HL-60 (cell line): ENCODE results near the gene ZBTB7B.
A peak's percentile ranks its signal among the peaks of the same experiment; 100 is the strongest.

Source experiments
- DNase-seq, 2 experiments: peaks; one replicate each; pipeline ENCODE4 v3.0.0-alpha.2; 2010 to 2020; ENCODE audit warnings: low read depth in 1 of 2, low spot score in 1 of 2
- H3K27ac ChIP-seq: fragments of 250-450 bp; sonication (Bioruptor Pico); replicated peaks from 2 replicates; pipeline ENCODE4 v1.5.1; 2020; ENCODE audit warnings: mild to moderate bottlenecking, moderate library complexity
- H3K27me3 ChIP-seq: fragments of 250-450 bp; sonication (Bioruptor Pico); 2 replicates; pipeline ENCODE4 v1.5.1; 2021; ENCODE audit warnings: mild to moderate bottlenecking, moderate library complexity; ENCODE audit not compliant: insufficient read depth, poor library complexity, severe bottlenecking
- H3K4me3 ChIP-seq: replicated peaks from 2 replicates; pipeline ENCODE4 v1.5.1; 2011; ENCODE audit warnings: mild to moderate bottlenecking, control low read depth, low read length; ENCODE audit not compliant: insufficient read depth
- GABPA ChIP-seq: IDR thresholded peaks from 2 replicates; pipeline ENCODE4 v1.6.1; 2012; ENCODE audit warnings: low read depth
- POLR2AphosphoS5 ChIP-seq: IDR thresholded peaks from 2 replicates; pipeline ENCODE4 v1.6.1; 2012; ENCODE audit warnings: low read depth
- SPI1 ChIP-seq: IDR thresholded peaks from 2 replicates; pipeline ENCODE4 v1.6.1; 2012; ENCODE audit warnings: low read depth, mild to moderate bottlenecking, borderline replicate concordance
- TF ChIP-seq, protein P1 (sequence below): IDR thresholded peaks from 2 replicates; pipeline ENCODE4 v1.6.1; 2012; ENCODE audit warnings: low read depth; ENCODE audit not compliant: insufficient replicate concordance
- TF ChIP-seq, protein P2 (sequence below): IDR thresholded peaks from one replicate; pipeline ENCODE4 v1.5.1; 2011; ENCODE audit warnings: low read length, control low read depth, inconsistent platforms; ENCODE audit not compliant: insufficient read depth

The ZBTB7B gene

DNA sequence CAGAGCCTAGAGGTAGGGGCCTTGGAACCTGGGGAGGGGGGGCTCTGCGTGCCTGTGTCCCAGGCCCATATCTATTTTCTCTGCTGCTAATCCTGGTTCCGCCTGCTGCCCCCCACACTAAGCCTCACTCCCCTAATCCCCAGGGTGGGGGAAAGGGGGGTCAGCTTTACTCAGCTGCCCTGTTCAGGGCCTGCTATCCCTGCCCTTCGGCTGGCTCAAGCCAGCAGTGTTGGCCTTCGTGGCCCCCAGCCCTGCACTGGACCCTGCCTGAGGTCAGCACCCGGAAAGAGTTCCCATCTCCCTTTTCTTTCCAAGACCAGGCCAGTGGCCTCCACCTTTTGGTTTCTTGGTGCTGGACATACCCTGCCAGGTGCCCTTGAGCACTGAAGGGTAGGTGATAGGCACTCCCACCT, 8.4 kb downstream of the ZBTB7B start:
- no peaks in the 10 kb centered on the region for H3K27me3 ChIP-seq
- H3K27ac ChIP-seq, result peak overlapping the region; percentile 94
- TF ChIP-seq GABPA, result no peak
- no peak for TF ChIP-seq POLR2AphosphoS5
- TF ChIP-seq, protein P1, sequence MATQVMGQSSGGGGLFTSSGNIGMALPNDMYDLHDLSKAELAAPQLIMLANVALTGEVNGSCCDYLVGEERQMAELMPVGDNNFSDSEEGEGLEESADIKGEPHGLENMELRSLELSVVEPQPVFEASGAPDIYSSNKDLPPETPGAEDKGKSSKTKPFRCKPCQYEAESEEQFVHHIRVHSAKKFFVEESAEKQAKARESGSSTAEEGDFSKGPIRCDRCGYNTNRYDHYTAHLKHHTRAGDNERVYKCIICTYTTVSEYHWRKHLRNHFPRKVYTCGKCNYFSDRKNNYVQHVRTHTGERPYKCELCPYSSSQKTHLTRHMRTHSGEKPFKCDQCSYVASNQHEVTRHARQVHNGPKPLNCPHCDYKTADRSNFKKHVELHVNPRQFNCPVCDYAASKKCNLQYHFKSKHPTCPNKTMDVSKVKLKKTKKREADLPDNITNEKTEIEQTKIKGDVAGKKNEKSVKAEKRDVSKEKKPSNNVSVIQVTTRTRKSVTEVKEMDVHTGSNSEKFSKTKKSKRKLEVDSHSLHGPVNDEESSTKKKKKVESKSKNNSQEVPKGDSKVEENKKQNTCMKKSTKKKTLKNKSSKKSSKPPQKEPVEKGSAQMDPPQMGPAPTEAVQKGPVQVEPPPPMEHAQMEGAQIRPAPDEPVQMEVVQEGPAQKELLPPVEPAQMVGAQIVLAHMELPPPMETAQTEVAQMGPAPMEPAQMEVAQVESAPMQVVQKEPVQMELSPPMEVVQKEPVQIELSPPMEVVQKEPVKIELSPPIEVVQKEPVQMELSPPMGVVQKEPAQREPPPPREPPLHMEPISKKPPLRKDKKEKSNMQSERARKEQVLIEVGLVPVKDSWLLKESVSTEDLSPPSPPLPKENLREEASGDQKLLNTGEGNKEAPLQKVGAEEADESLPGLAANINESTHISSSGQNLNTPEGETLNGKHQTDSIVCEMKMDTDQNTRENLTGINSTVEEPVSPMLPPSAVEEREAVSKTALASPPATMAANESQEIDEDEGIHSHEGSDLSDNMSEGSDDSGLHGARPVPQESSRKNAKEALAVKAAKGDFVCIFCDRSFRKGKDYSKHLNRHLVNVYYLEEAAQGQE, result no peak
- no peak for TF ChIP-seq SPI1
- TF ChIP-seq, protein P2, sequence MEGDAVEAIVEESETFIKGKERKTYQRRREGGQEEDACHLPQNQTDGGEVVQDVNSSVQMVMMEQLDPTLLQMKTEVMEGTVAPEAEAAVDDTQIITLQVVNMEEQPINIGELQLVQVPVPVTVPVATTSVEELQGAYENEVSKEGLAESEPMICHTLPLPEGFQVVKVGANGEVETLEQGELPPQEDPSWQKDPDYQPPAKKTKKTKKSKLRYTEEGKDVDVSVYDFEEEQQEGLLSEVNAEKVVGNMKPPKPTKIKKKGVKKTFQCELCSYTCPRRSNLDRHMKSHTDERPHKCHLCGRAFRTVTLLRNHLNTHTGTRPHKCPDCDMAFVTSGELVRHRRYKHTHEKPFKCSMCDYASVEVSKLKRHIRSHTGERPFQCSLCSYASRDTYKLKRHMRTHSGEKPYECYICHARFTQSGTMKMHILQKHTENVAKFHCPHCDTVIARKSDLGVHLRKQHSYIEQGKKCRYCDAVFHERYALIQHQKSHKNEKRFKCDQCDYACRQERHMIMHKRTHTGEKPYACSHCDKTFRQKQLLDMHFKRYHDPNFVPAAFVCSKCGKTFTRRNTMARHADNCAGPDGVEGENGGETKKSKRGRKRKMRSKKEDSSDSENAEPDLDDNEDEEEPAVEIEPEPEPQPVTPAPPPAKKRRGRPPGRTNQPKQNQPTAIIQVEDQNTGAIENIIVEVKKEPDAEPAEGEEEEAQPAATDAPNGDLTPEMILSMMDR, result no peak

GRCh38 chr1:155011437-155012025, 8.9 kb downstream of the ZBTB7B start:
- H3K27me3 ChIP-seq, result no peaks in the 10 kb centered on the region
- peak overlapping the region; percentile 76; the same call in 1 of the 2 replicates for H3K4me3 ChIP-seq
- TF ChIP-seq SPI1 (no peak), GABPA (no peak)
- TF ChIP-seq, protein P1, result no peak
- H3K27ac ChIP-seq, result peak overlapping the region; percentile 94
- DNase-seq, result peak in 1 of 2 experiments; percentile 22

More for the DNA sequence above, 8.4 kb downstream of the ZBTB7B start:
- peak overlapping the region; percentile 76 for H3K4me3 ChIP-seq
- no peak for DNase-seq

GRCh38 chr1:155012026-155012546, 9.5 kb downstream of the ZBTB7B start:
- no peaks in the 10 kb centered on the region for H3K27me3 ChIP-seq
- TF ChIP-seq POLR2AphosphoS5 (no peak), GABPA (no peak), SPI1 (no peak)
- TF ChIP-seq, protein P1, result no peak
- TF ChIP-seq, protein P2, result no peak
- DNase-seq, result peak; percentile 71 to 79
- H3K27ac ChIP-seq, result peak overlapping the region; percentile 94
- H3K4me3 ChIP-seq, result no peak overlapping the region
